ENCODE data around the gene HOXD11.

Gene HOXD11

GRCh38 chr2:176081376-176081836 is 25.7 kb upstream of the HOXD11 start:
- DNase-seq = no peak

- DNase-seq = no peak
These were observed 25.1 kb upstream of the HOXD11 start for GRCh38 chr2:176081837-176082524.

- no peak for DNase-seq
These were observed 24.6 kb upstream of the HOXD11 start for GRCh38 chr2:176082525-176082823.

- no peak for DNase-seq
These were observed 24.0 kb upstream of the HOXD11 start for GRCh38 chr2:176082824-176083751.

DNA sequence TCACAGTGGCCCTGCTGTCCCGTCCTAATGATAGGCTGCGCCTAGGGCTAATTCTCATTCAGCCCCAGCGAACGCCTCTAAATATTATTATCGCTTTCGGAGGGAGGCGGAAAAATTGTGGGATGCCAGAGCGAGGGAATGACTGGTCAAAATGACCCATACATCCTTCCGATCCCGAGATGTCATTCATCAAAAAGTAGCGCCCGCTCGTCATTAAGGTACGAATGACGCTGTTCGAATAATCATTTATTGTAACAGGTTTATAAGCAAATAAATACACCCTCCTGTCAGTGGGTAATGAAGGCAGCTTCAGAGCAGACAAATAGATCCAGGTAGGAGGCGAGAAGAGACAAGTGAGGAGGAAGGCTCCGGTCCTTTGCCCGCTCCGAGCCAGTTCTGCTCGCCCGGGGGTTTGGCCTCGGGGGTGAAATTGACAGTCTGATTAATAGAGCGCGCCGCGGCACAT is 23.3 kb upstream of the HOXD11 start, which contains the start of gene EVX2:
Gene EVX2 (minus strand): TSS at position 167 of the 466 bp plus-strand sequence. CDS start 186 bp downstream, outside the sequence.
- DNase-seq = no peak

DNA sequence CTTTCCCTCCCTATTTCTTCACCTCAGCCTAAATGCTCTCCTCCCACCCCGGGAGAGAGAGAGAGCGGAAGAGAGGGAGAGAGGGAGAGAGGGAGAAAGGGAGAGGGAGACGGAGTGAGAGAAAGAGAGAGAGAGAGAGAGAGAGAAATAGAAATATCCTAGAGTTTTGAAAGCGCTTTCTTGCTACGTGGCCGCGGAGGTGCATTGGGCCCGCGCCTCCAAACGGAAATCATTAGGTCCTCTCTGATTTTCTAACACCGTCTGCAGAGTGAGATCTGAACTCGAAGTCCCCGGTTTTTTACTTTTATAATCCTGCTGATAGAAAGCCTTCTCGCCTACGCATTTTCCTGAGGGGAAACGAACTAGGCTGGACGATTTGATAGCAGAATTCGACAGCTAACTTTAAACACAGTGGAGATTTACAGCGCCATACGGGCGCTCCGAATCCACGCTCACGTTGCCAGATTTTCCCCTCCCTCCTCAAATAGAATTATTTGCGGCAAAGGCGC is 22.4 kb upstream of the HOXD11 start:
- DNase-seq = no peak

DNA sequence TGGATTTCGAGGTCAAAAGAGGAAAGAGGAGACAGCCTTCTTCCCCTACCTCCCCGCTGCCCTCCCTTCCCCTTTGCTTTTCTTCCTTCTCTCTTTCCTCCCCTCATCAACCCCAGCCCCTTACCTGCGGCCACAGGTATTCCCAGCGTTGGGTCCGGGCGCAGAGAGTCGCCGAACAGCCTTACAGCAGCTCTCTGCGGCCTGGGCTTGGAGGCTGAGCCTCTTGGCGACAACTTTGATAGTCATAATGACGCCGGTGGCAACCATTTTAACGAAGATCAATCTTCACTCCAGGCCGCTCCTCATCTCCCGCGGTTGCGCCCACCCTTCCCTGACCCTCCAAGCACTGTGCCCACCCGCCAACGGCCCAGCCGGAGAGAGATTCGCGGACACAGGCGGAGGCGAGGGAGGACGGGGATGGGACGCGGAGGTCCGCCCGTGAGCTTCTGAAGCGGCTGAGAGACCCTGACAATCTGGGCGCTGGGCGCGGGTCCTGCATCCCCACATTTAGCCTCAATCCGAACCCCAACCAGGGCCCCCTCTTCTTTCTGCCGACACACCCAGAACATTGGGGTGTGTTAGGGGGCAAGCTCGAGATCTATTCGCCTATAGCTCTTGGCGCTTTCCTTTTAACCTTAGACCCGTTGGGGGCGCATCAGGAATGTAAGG is 21.8 kb upstream of the HOXD11 start:
- DNase-seq = no peak

- DNase-seq = peak in 44 of 58 donors; percentile 2 to 58 (median 20)
These were observed 21.0 kb upstream of the HOXD11 start for GRCh38 chr2:176085861-176086771.

DNA sequence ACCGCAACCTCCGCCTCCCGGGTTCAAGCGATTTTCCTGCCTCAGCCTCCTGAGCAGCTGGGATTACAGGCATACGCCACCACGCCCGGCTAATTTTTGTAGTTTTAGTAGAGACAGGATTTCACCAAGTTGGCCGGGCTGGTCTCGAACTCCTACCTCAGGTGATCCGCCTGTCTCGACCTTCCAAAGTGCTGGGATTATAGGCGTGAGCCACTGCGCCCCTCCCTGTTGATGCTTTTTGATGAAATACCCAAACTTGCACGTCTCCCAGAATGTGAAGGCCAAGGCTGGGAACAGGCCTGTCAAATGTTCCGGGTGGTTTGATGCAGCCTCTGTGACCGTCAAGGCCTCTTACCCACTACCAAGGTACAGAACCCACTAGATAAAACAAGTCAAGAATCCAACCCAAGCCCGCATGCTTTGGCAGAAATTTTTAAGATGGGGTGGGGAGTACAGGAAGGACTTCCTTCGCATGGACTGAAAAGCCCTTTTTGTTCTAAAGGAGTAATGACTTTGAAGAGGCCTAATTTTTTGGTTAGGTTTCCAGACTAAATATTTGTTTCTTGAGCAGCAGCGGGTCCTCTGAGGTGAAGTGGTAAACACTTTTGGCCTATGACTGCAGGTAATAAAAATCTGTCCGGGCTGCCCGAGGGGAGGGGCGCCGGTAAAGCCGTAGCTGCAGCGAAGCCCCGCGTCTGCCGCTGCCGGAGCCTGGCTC is 19.6 kb upstream of the HOXD11 start:
- DNase-seq = no peak

- DNase-seq = peak in 21 of 58 donors; percentile 1 to 40 (median 7)
These were observed 18.8 kb upstream of the HOXD11 start for GRCh38 chr2:176088048-176088936.

DNA sequence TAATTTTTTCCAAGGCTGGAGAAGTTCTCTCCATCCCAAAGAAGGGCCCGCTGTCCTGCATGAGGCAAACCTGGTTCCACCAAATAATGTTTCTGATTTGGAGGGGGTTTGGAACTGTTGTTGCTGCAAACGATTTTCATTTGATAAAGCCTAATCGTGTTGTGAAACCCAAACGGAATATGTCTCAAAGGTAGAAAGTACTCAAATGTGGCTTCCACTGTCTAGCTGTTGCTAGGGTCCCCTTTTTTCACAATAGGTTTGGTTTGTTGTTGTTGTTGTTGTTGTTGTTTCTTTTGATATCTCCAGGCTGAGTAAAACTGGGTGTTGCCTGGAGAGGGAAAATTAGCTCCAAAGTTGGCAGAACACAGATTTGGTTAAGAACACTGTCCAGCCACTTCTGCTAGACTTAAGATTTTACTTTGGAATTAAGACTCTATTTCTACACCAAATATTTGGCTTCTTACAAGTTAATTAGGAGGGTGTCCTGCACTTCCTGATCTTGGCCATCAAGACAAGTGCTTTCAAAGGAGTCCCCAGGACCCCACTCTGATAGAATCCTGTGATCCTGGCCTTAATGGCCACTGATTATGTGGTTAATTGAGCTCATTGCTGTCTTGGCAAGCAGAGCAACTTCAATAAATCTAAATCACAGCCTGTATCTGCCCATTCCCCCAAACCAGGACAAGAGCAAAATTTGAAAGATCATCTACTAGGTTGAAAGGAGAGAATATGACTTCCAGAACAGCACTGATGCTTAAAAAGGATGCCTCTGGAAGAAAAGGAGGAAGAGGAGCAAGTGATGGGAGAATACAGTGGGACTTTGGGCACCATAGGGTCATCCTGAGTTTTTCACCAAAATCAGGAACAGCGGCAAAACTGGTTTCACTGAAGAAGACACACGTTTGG is 17.9 kb upstream of the HOXD11 start:
- no peak for DNase-seq

DNA sequence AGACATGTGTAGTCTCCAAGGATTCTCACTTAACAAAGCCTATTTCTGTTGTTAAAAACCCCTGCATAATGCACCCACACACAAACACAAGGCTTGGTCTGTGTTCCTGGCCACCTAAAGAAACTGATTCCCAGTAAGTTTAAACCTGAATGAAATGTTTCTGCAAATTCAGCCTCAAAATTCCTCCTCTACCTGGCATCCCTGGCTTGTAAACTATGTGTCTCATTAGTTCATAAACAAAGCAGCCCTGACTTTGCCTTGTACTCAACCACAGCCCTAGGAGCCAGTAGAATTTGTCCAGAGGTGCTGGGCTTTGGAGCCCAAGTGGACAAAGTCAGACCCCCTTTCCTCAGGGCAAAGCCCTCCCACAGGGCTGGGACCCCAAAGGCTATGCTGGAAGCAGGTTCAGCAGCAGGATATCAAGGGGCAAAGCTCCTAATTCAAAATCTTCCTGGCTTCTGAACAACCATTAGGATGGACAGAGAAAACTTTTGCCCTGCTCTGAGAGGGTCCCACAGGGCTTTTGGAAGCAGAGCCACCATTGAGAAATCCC is 17.2 kb upstream of the HOXD11 start:
- DNase-seq = no peak

DNA sequence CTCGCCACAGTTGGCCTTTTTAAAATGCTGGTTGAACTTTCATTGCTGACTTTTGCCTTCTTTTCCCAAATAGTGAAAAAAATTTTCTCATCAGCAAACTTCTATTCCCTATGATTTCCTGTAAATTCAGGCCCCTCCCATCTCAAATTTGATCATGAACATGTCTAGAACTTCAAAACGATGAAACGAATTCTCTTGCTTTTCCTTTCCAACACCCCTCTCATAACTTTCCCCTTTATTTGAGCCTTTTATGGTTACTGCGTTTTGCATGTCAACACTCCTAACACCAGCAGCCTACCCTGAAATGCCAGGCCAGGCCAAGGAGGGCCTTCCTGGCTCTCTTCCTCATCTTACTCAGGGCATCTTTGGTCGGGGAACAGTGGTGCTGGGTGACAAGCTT is 16.2 kb upstream of the HOXD11 start:
- DNase-seq = no peak

DNA sequence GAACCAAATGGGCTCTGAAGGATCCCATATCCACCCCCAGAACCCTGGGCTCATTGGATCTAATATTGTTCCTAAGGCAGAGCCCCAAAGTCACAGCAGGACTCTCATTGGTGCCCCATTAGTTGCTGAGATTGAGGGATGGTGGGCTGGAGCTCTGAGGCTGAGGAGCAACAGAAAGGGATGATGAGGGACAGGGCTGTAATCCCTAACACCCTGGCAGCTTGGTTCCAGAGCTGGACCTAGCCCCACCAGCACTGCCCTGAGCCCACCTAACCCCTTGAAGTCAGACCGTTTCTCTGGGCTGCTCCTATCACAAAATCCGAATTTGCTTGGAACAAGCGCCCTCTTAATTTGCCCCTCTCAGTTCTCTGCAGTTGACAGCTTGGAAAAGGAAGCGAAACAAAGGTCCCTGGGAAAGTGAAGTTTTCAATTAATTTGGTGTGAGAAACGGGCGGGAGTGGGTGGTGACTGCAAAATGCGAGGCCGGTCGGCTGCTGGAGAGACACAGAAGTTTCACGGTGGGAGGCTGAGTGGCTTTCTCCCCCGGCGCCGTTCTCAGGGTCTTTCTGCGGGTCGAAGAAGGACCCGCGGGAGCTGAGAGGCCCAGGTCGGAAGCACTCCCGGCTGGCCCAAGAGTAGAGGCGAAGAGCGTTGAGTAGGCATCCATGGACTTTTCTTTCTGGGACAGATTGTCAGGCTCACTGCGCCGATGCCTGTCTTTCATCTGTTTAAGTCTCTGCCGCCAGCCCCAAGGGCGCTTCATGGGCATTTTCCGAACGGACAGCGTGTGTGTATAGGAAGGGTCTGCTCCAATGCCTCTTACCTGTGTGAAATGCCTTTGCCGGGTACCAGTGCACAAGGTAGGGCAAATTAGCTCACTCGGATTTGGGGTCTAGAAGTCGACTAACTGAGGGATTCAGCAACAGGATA is 15.5 kb upstream of the HOXD11 start:
- DNase-seq = no peak

DNA sequence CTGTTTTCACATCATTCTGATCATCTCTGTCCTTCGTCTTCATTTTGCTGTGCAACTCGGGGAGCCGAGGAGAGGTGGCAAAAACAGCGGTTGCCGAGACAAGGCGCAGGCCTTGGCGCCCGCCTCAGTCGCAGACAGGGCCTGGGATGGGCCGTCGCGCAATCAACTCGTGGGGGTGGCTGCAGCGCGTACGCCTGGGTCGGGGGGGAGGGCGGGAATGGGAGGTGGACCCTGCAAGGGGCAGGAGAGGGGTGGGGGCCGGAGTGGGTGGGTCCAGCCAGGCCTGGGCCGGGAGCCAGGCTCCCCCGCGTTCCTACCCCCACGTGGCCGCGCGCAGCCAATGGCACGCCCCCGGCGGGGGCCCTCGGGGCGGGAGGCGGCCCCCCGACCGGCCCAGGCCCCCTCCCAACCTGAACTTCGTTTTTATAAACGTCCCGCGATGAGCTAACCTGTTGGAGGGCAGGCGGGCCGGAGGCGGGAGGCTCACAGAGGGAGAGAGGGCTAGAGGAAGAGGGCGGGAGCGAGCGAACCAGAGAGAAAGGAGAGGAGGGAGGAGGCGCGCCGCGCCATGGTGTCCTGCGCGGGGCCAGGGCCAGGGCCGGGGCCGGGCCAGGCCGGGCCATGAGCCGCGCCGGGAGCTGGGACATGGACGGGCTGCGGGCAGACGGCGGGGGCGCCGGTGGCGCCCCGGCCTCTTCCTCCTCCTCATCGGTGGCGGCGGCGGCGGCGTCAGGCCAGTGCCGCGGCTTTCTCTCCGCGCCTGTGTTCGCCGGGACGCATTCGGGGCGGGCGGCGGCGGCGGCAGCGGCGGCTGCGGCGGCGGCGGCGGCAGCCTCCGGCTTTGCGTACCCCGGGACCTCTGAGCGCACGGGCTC is 14.6 kb upstream of the HOXD11 start, which contains the start of gene HOXD13:
Gene HOXD13 (plus strand): TSS at position 452 of the 875 bp plus-strand sequence. CDS start 170 bp downstream, at position 622.
- no peak for DNase-seq

Measured in anterior cingulate cortex (tissue), 58 donors.